Endometrial microvascular endothelial cells (primary cell): ENCODE results near the gene KHNYN. TPM values are rescaled to one million over a fixed set of nuclear protein-coding genes. Genes with fewer than 3 reads are reported as not detected.
"Not testable (repeated sequence)": the region's sequence is repeated elsewhere in the genome, so short reads cannot be mapped to it uniquely, and the experiment has no call there.

ENCODE experiments used
- in situ Hi-C: cut with HindIII; loops from 2 replicates; pipeline ENCODE4 v1.10.0; 2017; ENCODE audit warnings: low sequenced_read_pairs, low pct_unique_long_range_greater_than_20kb; ENCODE audit errors: inconsistent ontology term
- total RNA-seq: library from RNA; depleted of rRNA; stranded (reverse); fragments of >200 nt; gene quantifications from one replicate; pipeline ENCODE4 v1.2.3, GENCODE V29; 2015; ENCODE audit errors: inconsistent ontology term

KHNYN gene
- total RNA-seq, 1 donor from 2014 or later: 46.6 TPM

GRCh38 chr14:24435192-24435810, 5.5 kb downstream of the KHNYN start:
- in situ Hi-C loops: loop anchor here (5.0 kb wide), 1 partner anchor 68 kb away; the partner anchor contains the start of gene NFATC4

GRCh38 chr14:24435998-24436354, 6.2 kb downstream of the KHNYN start:
- in situ Hi-C loops: loop anchor here (5.0 kb wide), 1 partner anchor 69 kb away; the partner anchor contains the start of gene NFATC4

- in situ Hi-C loops: loop anchor here (5.0 kb wide), 1 partner anchor 69 kb away; the partner anchor contains the start of gene NFATC4
Observed at GRCh38 chr14:24436355-24437019, 6.7 kb downstream of the KHNYN start.

GRCh38 chr14:24437020-24437735, 7.4 kb downstream of the KHNYN start:
- in situ Hi-C loops: loop anchor here (5.0 kb wide), 1 partner anchor 70 kb away; the partner anchor contains the start of gene NFATC4

- in situ Hi-C loops: loop anchor here (5.0 kb wide), 1 partner anchor 70 kb away; the partner anchor contains the start of gene NFATC4
Observed at GRCh38 chr14:24437736-24438067, 7.9 kb downstream of the KHNYN start.

- in situ Hi-C loops: loop anchor here (5.0 kb wide), 1 partner anchor 71 kb away; the partner anchor contains the start of gene NFATC4
Observed at GRCh38 chr14:24438223-24439097, 8.7 kb downstream of the KHNYN start.

- in situ Hi-C loops: loop anchor here (5.0 kb wide), 1 partner anchor 72 kb away; the partner anchor contains the start of gene NFATC4
Observed at GRCh38 chr14:24439257-24439656, 9.5 kb downstream of the KHNYN start.

GRCh38 chr14:24439830-24440605, 10.3 kb downstream of the KHNYN start:
- in situ Hi-C loops: loop anchor here (5.0 kb wide), 1 partner anchor 73 kb away; the partner anchor contains the start of gene NFATC4

GRCh38 chr14:24440606-24441399, 11.0 kb downstream of the KHNYN start:
- in situ Hi-C loops: no loop called here

GRCh38 chr14:24441485-24441884, 11.7 kb downstream of the KHNYN start:
- in situ Hi-C loops: no loop called here

- in situ Hi-C loops: no loop called here
Observed at GRCh38 chr14:24441904-24442239, 12.1 kb downstream of the KHNYN start.

GRCh38 chr14:24442240-24443052, 12.7 kb downstream of the KHNYN start, which contains the start of gene SDR39U1:
Gene SDR39U1, minus strand, starts transcription at chr14:24442776. Its CDS starts 7 bp downstream, at chr14:24442769.
- in situ Hi-C loops: no loop called here

- in situ Hi-C loops: no loop called here
Observed at GRCh38 chr14:24443053-24443665, 13.4 kb downstream of the KHNYN start.

GRCh38 chr14:24450828-24451227, 21.1 kb downstream of the KHNYN start:
- in situ Hi-C loops: not testable (repeated sequence)

- in situ Hi-C loops: no loop called here
Observed at GRCh38 chr14:24456980-24457379, 27.2 kb downstream of the KHNYN start.

- in situ Hi-C loops: no loop called here
Observed at GRCh38 chr14:24458736-24459135, 29.0 kb downstream of the KHNYN start.
